ENCODE data around the gene ISCU.
A peak's percentile ranks its signal among the peaks of the same experiment; 100 is the strongest.
"Not testable (repeated sequence)": the region's sequence is repeated elsewhere in the genome, so short reads cannot be mapped to it uniquely, and the experiment has no call there.

ISCU gene

GRCh38 chr12:108618079-108618952, 55.9 kb downstream of the ISCU start:
- peak; percentile 91 for DNase-seq (ENCODE audit: low spot score)

- DNase-seq (ENCODE audit: low spot score) = not testable (repeated sequence)
Measured at GRCh38 chr12:108618953-108619274, 56.5 kb downstream of the ISCU start.

Data from D341Med (cell line).